ENCODE results near the gene DEPP1. TPM values are rescaled to one million over a fixed set of nuclear protein-coding genes. Genes with fewer than 3 reads are reported as not detected.

The DEPP1 gene
- total RNA-seq, 2 donors from 2014 or later: 27.2 to 144 TPM

GRCh38 chr10:44971434-44971833 is 7.2 kb downstream of the DEPP1 start:
- Histone ChIP-seq H3K9me3 (no peaks in the 10 kb centered on the region), H3K27ac (no peak overlapping the region), H3K27me3 (replicated peaks; ENCODE audit: insufficient read depth) (no peaks in the 10 kb centered on the region), H3K4me1 (replicated peaks) (no peaks in the 10 kb centered on the region), H3K36me3 (no peaks in the 10 kb centered on the region), H3K4me3 (no peak overlapping the region)
- intact Hi-C loops (cut with DNase I): loop anchor here (10.0 kb wide), 1 partner anchor 1297 kb away; no protein-coding TSS in a partner anchor
- WGBS: 90% methylated on average over 11 of the region's 11 CpGs
- TF ChIP-seq, protein P1, sequence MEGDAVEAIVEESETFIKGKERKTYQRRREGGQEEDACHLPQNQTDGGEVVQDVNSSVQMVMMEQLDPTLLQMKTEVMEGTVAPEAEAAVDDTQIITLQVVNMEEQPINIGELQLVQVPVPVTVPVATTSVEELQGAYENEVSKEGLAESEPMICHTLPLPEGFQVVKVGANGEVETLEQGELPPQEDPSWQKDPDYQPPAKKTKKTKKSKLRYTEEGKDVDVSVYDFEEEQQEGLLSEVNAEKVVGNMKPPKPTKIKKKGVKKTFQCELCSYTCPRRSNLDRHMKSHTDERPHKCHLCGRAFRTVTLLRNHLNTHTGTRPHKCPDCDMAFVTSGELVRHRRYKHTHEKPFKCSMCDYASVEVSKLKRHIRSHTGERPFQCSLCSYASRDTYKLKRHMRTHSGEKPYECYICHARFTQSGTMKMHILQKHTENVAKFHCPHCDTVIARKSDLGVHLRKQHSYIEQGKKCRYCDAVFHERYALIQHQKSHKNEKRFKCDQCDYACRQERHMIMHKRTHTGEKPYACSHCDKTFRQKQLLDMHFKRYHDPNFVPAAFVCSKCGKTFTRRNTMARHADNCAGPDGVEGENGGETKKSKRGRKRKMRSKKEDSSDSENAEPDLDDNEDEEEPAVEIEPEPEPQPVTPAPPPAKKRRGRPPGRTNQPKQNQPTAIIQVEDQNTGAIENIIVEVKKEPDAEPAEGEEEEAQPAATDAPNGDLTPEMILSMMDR (IDR thresholded peaks at IDR 0.05): no peak
- TF ChIP-seq POLR2A (IDR thresholded peaks at IDR 0.05) (no peak), POLR2AphosphoS5 (IDR thresholded peaks at IDR 0.05) (no peak)
- no peak for DNase-seq (ENCODE audit: low spot score)

GRCh38 chr10:44970812-44971395 is 7.7 kb downstream of the DEPP1 start:
- Histone ChIP-seq H3K27ac (no peak overlapping the region), H3K4me3 (no peak overlapping the region), H3K9me3 (no peaks in the 10 kb centered on the region), H3K36me3 (no peaks in the 10 kb centered on the region), H3K27me3 (replicated peaks; ENCODE audit: insufficient read depth) (no peaks in the 10 kb centered on the region), H3K4me1 (replicated peaks) (no peaks in the 10 kb centered on the region)
- no peak for DNase-seq (ENCODE audit: low spot score)
- WGBS: 91% methylated on average over 8 of the region's 8 CpGs
- TF ChIP-seq, protein P1 (IDR thresholded peaks at IDR 0.05): no peak
- no peak for TF ChIP-seq POLR2A (IDR thresholded peaks at IDR 0.05)
- no peak for TF ChIP-seq POLR2AphosphoS5 (IDR thresholded peaks at IDR 0.05)
- intact Hi-C loops (cut with DNase I): loop anchor here (10.0 kb wide), 1 partner anchor 1296 kb away; no protein-coding TSS in a partner anchor

DNA sequence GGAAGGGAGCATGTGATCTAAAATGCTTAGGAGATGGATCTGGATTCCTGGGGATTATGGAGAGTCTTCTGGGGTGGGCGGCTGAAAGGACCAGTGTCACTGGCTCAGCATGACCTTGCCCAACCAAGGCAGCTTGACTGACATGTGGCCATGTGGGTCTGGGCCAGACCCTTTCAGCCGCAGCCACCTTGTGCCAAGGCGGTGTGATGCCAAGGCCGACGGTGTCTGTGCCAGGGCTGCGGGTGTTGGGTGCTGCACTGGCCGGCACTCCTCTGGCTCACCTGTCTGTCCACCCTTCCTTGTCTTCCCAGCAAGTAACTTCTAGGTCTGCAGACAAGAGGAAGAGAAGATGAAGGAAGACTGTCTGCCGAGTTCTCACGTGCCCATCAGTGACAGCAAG is 8.8 kb downstream of the DEPP1 start:
- no peak for DNase-seq (ENCODE audit: low spot score)
- Histone ChIP-seq H3K36me3 (no peaks in the 10 kb centered on the region), H3K4me1 (replicated peaks) (no peaks in the 10 kb centered on the region), H3K9me3 (no peaks in the 10 kb centered on the region), H3K4me3 (no peak overlapping the region), H3K27me3 (replicated peaks; ENCODE audit: insufficient read depth) (no peaks in the 10 kb centered on the region), H3K27ac (no peak overlapping the region)
- intact Hi-C loops (cut with DNase I): loop anchor here (10.0 kb wide), 1 partner anchor 1295 kb away; no protein-coding TSS in a partner anchor
- over 99% methylated on average over 9 of the region's 9 CpGs for WGBS
- TF ChIP-seq POLR2AphosphoS5 (IDR thresholded peaks at IDR 0.05): no peak
- TF ChIP-seq, protein P1 (IDR thresholded peaks at IDR 0.05): no peak
- no peak for TF ChIP-seq POLR2A (IDR thresholded peaks at IDR 0.05)

- WGBS: 80% methylated on average over 11 of the region's 11 CpGs
- Histone ChIP-seq H3K9me3 (no peaks in the 10 kb centered on the region), H3K4me1 (replicated peaks) (peaks cover 9% of the 10 kb centered on the region), H3K36me3 (no peaks in the 10 kb centered on the region), H3K27me3 (replicated peaks; ENCODE audit: insufficient read depth) (no peaks in the 10 kb centered on the region), H3K27ac (no peak overlapping the region), H3K4me3 (no peak overlapping the region)
- intact Hi-C loops (cut with DNase I): no loop called here
- TF ChIP-seq, protein P1 (IDR thresholded peaks at IDR 0.05): no peak
- no peak for TF ChIP-seq POLR2AphosphoS5 (IDR thresholded peaks at IDR 0.05)
- TF ChIP-seq POLR2A (IDR thresholded peaks at IDR 0.05): no peak
- no peak for DNase-seq (ENCODE audit: low spot score)
These were observed 9.9 kb downstream of the DEPP1 start for GRCh38 chr10:44968500-44969400.

All from prostate gland (tissue), 2 donors.